NCI-H1930 (cell line): ENCODE results near the gene HPSE.

Experiments
- DNase-seq, 2 experiments: peaks; one replicate each; lab custom pipeline; 2025; lab: John Stamatoyannopoulos, UW

The HPSE gene

GRCh38 chr4:83247415-83248357 is 87.0 kb downstream of the HPSE start:
- no peak for DNase-seq
